GM15510 (cell line): ENCODE results near the gene TUBA1C.

ENCODE experiments used
- POLR2A ChIP-seq: IDR thresholded peaks from 3 replicates; pipeline ENCODE4 v1.6.1; 2011; ENCODE audit warnings: borderline replicate concordance; ENCODE audit not compliant: insufficient read length; ENCODE audit errors: extremely low read depth

The TUBA1C gene

DNA sequence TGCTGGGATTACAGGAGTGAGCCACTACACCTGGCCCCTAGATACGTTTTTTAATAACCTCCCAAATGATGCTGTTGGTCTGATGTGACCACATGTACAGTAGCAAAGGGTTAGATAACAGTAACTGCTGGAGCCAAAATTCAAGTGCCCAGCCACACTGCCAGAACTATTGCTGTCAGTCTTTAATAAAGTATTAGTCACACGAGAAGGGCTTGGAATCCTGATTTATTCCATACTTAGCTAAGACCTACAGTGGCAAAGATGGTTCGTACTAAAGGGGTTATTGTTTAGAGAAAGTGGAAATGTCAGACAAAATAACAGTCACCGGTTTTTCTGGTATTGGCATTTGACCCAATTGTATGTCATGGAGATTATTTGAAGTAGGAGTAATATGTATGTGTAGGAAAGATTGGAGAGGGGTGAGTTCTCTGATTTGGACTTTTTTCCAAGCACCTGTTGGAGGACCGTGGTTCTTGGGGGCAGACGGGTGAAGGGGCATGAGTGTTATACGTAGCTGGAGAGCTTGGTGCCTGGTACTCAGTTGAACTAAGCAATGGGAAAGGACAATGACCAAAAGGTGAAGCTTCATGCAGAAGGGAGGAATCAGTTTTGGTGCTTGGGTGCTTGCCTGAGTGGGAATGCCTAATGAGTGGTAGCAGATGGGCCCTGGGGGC, 9.7 kb downstream of the TUBA1C start:
- TF ChIP-seq POLR2A, result no peak

- TF ChIP-seq POLR2A, result no peak
Observed at GRCh38 chr12:49276304-49277290, 11.7 kb downstream of the TUBA1C start.

DNA sequence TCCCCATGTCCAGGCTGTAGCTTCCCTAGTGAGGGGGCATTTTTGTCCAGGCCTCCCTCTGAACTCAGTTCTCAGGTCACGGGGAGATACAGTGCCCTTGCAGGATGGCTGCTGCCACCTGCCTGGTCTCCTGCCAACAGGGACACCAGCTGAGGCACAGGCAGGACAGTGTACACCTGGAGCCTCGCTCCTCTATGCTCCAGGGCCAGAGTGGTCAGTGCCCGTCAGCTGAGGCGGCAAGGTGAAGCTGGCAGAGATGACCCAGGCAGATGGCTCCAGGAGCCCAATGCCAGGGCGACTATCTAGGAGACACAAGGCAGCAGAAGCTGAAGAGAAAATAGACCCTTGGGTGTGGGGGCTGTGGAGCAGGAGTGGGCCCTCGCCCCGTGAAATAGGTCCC, 12.6 kb downstream of the TUBA1C start:
- TF ChIP-seq POLR2A, result no peak

DNA sequence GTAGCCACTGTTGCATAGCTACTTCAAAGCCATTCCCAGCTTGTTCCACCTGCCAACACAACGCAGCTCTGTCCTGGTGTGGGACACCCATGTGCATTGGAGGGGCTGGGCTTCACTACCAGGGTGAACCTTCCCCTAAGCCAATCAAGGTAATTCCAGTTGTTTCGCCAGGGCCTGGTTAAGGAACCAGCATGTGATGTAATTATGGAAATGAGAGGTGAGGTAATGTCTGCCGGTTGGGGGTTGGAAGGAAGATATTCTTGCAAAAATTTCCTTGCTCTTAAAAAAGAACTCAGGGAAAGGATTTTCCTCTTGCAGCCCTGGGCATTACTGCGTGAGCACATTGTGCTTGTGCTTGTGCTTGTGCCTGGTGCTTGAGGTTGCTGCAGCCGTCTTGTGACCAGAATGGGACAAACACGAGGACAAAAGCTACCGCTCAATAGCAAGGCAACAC, 14.9 kb downstream of the TUBA1C start:
- TF ChIP-seq POLR2A, result no peak

GRCh38 chr12:49282302-49282701, 17.4 kb downstream of the TUBA1C start:
- no peak for TF ChIP-seq POLR2A

DNA sequence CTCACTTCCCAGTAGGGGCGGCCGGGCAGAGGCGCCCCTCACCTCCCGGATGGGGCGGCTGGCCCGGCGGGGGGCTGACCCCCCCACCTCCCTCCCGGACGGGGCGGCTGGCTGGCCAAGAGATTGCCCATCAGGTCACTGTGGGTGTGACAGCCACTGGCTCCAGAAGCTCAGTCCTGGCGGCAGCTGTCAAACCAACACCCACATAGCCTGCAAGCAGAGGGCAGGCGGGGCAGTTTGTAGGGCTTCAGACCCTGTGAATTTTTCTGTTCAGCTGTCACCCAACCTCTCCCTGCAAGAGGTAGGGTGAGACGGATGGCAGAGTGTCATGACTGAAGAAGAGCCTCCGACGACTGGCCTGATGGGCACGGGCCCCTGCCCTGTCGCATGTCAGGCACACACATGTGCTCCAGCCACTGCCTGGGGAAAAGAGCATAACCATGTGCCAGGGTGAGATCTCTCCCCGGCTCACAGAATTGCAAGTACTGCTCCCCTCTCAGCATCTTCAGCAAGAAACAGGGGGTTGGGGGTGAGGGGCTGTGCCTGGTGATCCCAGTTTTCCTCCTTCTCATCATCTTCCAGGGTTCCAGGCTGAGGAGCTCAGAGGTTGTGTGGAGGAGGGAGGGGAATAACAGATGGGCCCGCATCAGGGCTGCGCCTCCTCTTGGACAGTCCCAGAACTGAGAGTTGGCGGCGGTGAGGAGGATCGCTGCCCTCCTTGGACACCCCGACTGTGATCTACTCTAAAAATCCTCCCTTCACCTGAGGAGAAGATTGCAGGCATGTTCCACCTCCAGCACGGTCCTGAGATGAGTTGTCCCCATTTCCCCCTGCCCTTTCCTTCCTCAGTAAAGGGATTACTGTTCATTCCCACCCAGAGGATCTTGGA, 18.9 kb downstream of the TUBA1C start:
- no peak for TF ChIP-seq POLR2A

DNA sequence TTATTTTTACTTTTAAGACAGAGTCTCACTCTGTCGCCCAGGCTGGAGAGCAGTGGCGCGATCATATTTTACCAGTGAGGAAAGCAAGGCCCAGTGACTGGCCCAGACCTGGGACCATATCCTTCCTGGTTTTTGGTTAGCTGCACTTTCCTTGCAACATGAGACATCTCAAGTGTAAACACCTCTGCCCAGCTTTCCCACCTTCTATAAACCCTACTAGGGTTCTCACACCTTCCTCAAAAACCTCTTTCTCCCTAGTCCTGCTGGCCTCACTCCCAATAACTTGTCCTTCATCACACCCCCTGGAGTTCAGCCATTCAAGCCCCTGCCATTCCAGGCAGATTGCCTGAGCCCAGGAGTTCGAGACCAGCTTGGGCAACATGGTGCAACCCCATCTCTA, 19.8 kb downstream of the TUBA1C start:
- no peak for TF ChIP-seq POLR2A

GRCh38 chr12:49287876-49288275, 23.0 kb downstream of the TUBA1C start:
- TF ChIP-seq POLR2A, result no peak

- TF ChIP-seq POLR2A, result no peak
Observed at GRCh38 chr12:49288412-49288853, 23.6 kb downstream of the TUBA1C start.

GRCh38 chr12:49288922-49289555, 24.2 kb downstream of the TUBA1C start:
- no peak for TF ChIP-seq POLR2A

- TF ChIP-seq POLR2A, result no peak
Observed at GRCh38 chr12:49292729-49293055, 27.8 kb downstream of the TUBA1C start.

DNA sequence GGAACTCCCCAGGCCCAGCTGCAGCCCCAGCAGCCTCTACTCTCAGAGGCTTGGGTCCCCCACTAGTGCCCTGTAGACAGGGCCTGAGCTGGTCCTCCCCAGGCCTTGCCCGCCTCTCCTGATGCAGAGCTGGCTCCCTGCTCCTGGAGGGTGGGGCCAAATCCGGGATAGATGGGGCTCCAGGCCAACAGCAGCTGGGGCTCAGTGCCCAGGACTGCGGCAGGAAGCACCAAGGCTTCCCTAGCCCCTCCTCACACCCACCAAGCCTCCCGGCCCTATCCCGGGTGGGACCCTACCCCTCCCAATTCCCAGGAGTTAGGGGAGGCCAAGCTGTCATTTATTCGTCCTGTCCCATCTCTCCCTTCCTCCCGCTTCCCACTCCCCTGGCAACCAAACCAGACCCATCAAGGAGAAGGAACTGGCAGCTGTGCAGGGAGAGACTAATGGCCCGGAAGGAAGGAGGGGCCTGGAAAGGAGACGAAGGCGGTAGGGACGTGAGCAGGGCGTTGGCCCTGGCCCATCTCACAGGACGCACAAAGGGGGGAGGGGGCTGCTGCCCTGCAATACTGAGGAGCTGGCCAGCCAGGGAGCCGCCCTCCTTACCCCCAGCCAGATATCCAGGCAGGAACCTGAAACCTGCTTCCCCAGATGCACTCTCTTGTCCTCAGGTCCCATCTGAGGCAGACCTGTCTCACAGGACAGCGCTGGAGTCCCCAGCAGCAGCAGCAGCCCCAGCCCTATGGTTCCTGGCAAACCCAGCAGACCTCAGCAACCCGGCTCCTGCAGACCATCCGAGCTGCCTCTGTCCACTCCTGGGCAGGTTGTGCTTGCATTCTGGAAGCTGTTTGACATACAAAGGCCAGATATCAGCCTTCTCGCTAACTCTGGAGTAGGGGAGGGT, 28.4 kb downstream of the TUBA1C start:
- TF ChIP-seq POLR2A, result no peak

DNA sequence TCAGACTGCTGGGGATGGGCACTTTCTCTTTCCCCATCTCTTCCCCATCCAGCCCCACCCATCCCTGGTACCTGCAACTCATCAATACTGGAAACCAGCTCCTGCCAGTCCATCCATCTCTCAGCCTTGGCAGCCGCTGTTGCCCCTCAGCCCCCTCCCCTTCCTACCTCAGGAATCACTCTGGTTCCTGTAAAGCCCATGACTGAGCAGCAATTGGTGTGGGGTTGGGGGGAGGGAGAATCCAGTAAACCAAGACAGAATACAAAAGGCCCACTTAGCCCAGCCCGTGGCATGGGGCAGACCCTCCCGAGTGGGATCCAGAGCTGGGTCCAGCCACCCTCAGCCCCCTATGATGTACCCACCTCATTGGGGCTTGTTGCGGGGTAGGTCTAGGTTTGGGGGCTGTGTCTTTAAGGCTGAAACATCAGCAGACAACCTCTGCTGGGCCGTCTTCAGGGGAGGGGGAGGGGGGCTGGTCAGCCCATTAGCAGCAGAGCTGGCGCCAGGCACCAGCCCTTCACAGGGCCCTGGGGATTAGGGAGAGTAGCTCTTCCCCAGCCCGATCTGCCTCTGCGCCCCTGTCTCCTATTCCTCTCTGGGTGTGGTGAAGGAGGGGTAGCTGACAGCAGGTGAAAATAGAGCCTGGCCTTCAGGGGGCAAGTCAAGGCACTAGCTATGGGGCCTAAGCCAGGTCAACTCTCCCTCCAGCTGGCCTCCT, 29.4 kb downstream of the TUBA1C start:
- TF ChIP-seq POLR2A, result no peak
